SK-N-MC (cell line): ENCODE data around the gene SPACA1.

Experiments used
- DNase-seq: peaks from one replicate; pipeline ENCODE4 v3.0.0-alpha.2; 2011; ENCODE audit warnings: low read depth, low spot score
- H3K27ac ChIP-seq: fragments of 200-600 bp; sonication (generic); 2 replicates; pipeline ENCODE4 v1.5.1; 2016; ENCODE audit warnings: mixed run types
- H3K36me3 ChIP-seq: fragments of 200-600 bp; sonication (generic); 2 replicates; pipeline ENCODE4 v1.6.1; 2017; ENCODE audit warnings: antibody characterized with exemption, low read length, mixed read lengths; ENCODE audit not compliant: insufficient read depth
- H3K4me3 ChIP-seq: fragments of 200-600 bp; sonication (generic); 2 replicates; pipeline ENCODE4 v1.5.1; 2016
- H3K9ac ChIP-seq: fragments of 200-600 bp; sonication (generic); 2 replicates; pipeline ENCODE4 v1.8.0; 2017; ENCODE audit warnings: mixed run types, mixed read lengths; ENCODE audit not compliant: insufficient read length
- H3K9me3 ChIP-seq: fragments of 200-600 bp; sonication (generic); 2 replicates; pipeline ENCODE4 v1.6.1; 2017; ENCODE audit warnings: low read depth, mild to moderate bottlenecking, antibody characterized with exemption, low read length, moderate library complexity, mixed read lengths
- EZH2 ChIP-seq: fragments of 200-600 bp; sonication (generic); IDR thresholded peaks from one replicate; pipeline ENCODE4 v1.6.1; 2017; ENCODE audit warnings: antibody characterized with exemption
- FOXP2 ChIP-seq: optimal IDR thresholded peaks from 2 replicates; pipeline ENCODE3; 2011; ENCODE audit warnings: mild to moderate bottlenecking, moderate library complexity; ENCODE audit not compliant: insufficient read depth; ENCODE audit errors: extremely low read length, control extremely low read depth
- POLR2AphosphoS5 ChIP-seq: IDR thresholded peaks from 2 replicates; pipeline ENCODE4 v1.6.1; 2012; ENCODE audit warnings: mild to moderate bottlenecking, low read depth, low read length, borderline replicate concordance

SPACA1 gene

GRCh38 chr6:88072462-88072861, 24.8 kb downstream of the SPACA1 start:
- no peaks in the 10 kb centered on the region for H3K9me3 ChIP-seq
- no peak overlapping the region for H3K4me3 ChIP-seq
- no peaks in the 10 kb centered on the region for H3K36me3 ChIP-seq
- H3K9ac ChIP-seq = no peak overlapping the region
- no peak overlapping the region for H3K27ac ChIP-seq
- TF ChIP-seq FOXP2 = no peak
- TF ChIP-seq POLR2AphosphoS5 = no peak
- no peak for TF ChIP-seq EZH2
- DNase-seq = no peak

- Histone ChIP-seq H3K9me3 (no peaks in the 10 kb centered on the region), H3K4me3 (no peak overlapping the region)
- TF ChIP-seq POLR2AphosphoS5 = no peak
- no peak for TF ChIP-seq FOXP2
- no peak for TF ChIP-seq EZH2
Measured at GRCh38 chr6:88074791-88075190, 27.1 kb downstream of the SPACA1 start.

GRCh38 chr6:88077305-88077704, 29.7 kb downstream of the SPACA1 start:
- no peaks in the 10 kb centered on the region for H3K9me3 ChIP-seq
- H3K4me3 ChIP-seq = no peak overlapping the region
- H3K36me3 ChIP-seq = no peaks in the 10 kb centered on the region

More at GRCh38 chr6:88074791-88075190, 27.1 kb downstream of the SPACA1 start:
- Histone ChIP-seq H3K36me3 (no peaks in the 10 kb centered on the region), H3K9ac (no peak overlapping the region), H3K27ac (no peak overlapping the region)
- no peak for DNase-seq

GRCh38 chr6:88086792-88087191, 39.2 kb downstream of the SPACA1 start:
- Histone ChIP-seq H3K4me3 (no peak overlapping the region), H3K36me3 (no peaks in the 10 kb centered on the region), H3K9me3 (no peaks in the 10 kb centered on the region), H3K27ac (no peak overlapping the region), H3K9ac (no peak overlapping the region)
- TF ChIP-seq FOXP2 (no peak), EZH2 (no peak), POLR2AphosphoS5 (no peak)
- no peak for DNase-seq

More at GRCh38 chr6:88077305-88077704, 29.7 kb downstream of the SPACA1 start:
- Histone ChIP-seq H3K27ac (no peak overlapping the region), H3K9ac (no peak overlapping the region)
- no peak for DNase-seq
- no peak for TF ChIP-seq POLR2AphosphoS5
- no peak for TF ChIP-seq EZH2
- TF ChIP-seq FOXP2 = no peak

- Histone ChIP-seq H3K9me3 (no peaks in the 10 kb centered on the region), H3K27ac (no peak overlapping the region), H3K9ac (no peak overlapping the region), H3K36me3 (no peaks in the 10 kb centered on the region), H3K4me3 (no peak overlapping the region)
- DNase-seq = no peak
- TF ChIP-seq FOXP2 = no peak
- no peak for TF ChIP-seq EZH2
- TF ChIP-seq POLR2AphosphoS5 = no peak
Measured at GRCh38 chr6:88089708-88090107, 42.1 kb downstream of the SPACA1 start.

GRCh38 chr6:88105741-88106340, 58.2 kb downstream of the SPACA1 start:
- Histone ChIP-seq H3K9me3 (no peaks in the 10 kb centered on the region), H3K9ac (no peak overlapping the region), H3K36me3 (no peaks in the 10 kb centered on the region), H3K27ac (no peak overlapping the region), H3K4me3 (no peak overlapping the region)
- no peak for DNase-seq
- TF ChIP-seq FOXP2 = no peak
- TF ChIP-seq POLR2AphosphoS5 = no peak
- no peak for TF ChIP-seq EZH2

- H3K9me3 ChIP-seq = no peaks in the 10 kb centered on the region
- H3K36me3 ChIP-seq = no peaks in the 10 kb centered on the region
- DNase-seq = no peak
- no peak overlapping the region for H3K9ac ChIP-seq
- TF ChIP-seq FOXP2 = no peak
- no peak for TF ChIP-seq EZH2
- TF ChIP-seq POLR2AphosphoS5 = no peak
- no peak overlapping the region for H3K4me3 ChIP-seq
- no peak overlapping the region for H3K27ac ChIP-seq
Measured at GRCh38 chr6:88107241-88107640, 59.6 kb downstream of the SPACA1 start.

GRCh38 chr6:88111991-88112390, 64.3 kb downstream of the SPACA1 start:
- Histone ChIP-seq H3K4me3 (no peak overlapping the region), H3K9me3 (no peaks in the 10 kb centered on the region)
- TF ChIP-seq FOXP2 (no peak), EZH2 (no peak), POLR2AphosphoS5 (no peak)

GRCh38 chr6:88114838-88115237, 67.2 kb downstream of the SPACA1 start:
- H3K36me3 ChIP-seq = no peaks in the 10 kb centered on the region
- no peak overlapping the region for H3K27ac ChIP-seq
- no peak for DNase-seq
- no peak overlapping the region for H3K9ac ChIP-seq
- no peak overlapping the region for H3K4me3 ChIP-seq
- no peaks in the 10 kb centered on the region for H3K9me3 ChIP-seq
- TF ChIP-seq EZH2 (no peak), POLR2AphosphoS5 (no peak), FOXP2 (no peak)

More at GRCh38 chr6:88111991-88112390, 64.3 kb downstream of the SPACA1 start:
- Histone ChIP-seq H3K9ac (no peak overlapping the region), H3K36me3 (no peaks in the 10 kb centered on the region), H3K27ac (no peak overlapping the region)
- no peak for DNase-seq
